NCI-H146 treated with DMSO at 0.1 percent for 48 hours (cell line): Measurements from ENCODE around the gene GAREM1.
A peak's percentile ranks its signal among the peaks of the same experiment; 100 is the strongest.

Experiments used
- DNase-seq: peaks from one replicate; lab custom pipeline; 2025; ENCODE audit not compliant: unreplicated experiment; lab: John Stamatoyannopoulos, UW

The GAREM1 gene

DNA sequence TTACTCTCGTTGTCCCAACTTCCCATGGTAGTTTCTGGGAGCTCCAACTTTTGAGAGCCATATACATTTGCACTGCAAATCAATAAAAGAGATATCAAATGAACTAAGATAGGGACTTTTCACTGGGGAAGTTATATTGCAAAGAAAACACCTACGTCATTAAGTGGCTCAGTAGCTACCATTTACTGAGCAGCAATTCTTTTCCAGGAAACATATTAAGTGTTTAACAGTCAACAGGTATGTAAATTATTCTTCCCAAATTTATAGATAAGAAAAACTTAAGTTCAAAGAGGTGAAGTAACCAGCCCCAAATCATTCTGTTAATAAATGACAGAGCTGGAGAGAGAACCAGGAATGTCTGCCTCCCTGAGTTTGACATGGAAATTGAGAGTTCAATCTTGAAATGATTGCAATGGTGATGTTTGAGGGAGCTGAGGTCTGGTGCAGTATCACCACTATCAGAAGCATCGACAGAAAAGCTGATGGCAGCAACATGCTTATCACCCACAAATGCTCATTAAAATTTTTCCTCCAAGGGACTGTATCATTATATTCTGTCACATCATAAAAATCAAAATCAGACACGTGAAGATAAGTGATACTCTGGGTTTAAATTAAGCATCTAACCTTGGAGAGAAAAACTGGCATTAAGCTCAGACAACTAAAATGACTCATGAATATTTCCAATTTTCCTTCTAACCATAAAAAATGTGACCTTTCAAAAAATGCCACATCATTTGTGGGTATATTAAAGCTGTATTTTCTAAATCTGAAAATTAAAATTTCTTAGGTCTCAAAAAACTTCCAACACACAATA, 43.4 kb downstream of the GAREM1 start:
- no peak for DNase-seq

GRCh38 chr18:32425466-32425865, 45.2 kb downstream of the GAREM1 start:
- no peak for DNase-seq

DNA sequence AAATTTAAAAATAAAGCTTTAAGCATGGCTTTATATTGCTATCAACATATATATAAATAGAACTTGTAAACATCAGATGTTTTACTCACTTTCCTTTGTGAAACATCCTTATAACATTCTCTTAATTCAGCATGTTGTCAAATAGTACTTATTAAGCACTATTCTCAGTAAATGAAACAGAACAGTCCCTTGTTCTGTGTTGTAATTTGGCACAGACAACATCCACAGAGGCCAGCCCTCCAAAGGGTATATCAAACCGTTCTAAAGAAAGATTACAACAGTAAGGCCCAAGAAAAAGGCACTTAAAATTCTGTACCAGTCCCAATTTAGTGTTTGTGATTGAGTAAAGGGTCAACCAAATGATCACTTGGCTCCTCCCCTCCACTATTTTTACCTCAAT, 46.0 kb downstream of the GAREM1 start:
- no peak for DNase-seq

DNA sequence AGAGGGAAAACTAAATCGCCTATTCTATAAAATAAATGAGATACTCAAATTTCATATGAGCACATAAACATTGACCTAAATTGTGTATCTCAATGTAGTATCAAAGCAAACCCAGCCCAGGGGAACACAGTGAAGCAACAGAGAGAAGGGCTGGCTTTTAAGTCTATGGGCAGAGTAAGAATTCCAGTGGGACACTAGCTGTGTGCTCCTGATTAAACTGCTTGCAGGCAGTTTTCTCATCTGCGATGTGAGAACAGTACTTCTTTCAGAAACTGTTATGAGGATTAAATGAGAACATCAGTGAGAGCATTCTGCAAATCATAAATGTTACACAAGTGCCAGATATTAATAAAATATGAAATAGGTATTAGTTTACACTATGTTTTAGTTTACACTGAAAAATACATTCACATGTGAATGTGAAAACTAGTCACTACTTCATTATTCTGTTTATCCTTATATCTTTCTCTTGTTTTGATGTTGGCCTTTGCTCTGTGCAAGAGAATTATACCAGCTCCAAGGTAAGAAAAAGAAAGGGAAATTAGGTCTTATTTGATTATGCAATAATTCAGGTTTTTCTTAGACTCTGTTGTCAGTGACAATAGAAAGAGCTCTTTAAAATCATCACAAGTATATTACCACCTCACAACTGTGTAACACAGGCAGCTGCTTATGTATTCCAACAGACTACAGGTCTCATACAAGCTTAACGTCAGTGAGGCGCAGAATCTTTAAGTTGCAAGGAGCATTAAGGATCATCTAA, 47.5 kb downstream of the GAREM1 start:
- no peak for DNase-seq

- DNase-seq, result no peak
Observed at GRCh38 chr18:32422201-32422600, 48.5 kb downstream of the GAREM1 start.

DNA sequence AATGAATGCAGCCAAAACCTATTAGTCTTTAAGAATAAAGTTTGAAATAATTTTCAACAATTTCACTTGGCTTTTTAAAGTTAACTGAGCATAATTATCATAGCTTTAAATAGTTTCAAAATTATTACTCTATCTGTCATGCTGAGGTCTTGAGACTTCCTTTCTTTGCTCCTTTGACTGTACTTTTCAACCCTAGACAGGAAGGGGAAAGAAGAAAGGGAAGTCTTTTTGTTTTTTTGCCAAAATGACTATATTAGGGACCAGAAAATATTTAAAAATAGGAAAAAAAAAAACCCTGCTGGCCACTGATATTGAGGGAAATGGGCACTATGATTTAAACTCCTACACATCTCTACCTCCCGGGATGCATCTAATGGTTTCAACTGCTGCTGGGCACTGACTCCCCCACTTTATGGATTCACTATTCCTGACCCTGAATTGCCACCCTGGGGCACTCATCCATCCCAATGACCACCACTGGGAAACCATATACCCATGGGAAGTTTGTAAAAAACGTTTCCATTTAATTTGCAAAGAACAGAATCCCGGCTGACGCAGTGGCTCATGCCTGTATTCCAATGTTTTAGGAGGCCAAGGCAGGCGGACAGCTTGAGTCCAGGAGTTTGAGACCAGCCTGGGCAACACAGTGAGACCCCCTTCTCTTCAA, 50.5 kb downstream of the GAREM1 start:
- no peak for DNase-seq

DNA sequence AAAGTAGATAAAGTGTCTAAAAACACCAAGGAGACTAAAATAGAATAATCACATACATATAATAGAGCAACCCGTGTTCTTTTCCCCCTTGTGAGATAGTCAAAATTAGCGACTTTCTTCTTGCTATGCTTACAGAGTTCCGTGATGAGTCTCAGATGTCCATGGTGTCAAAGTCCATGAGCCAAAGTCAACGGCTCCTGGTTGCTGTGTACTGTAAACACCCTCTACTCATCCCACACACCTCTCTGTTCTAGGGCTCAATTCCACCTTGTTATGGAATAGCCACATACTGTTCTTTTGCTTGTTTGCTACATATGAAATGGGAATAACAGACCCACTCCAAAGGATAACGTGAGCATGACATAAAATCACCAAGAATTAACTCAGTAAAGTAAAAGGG, 52.5 kb downstream of the GAREM1 start:
- no peak for DNase-seq

DNA sequence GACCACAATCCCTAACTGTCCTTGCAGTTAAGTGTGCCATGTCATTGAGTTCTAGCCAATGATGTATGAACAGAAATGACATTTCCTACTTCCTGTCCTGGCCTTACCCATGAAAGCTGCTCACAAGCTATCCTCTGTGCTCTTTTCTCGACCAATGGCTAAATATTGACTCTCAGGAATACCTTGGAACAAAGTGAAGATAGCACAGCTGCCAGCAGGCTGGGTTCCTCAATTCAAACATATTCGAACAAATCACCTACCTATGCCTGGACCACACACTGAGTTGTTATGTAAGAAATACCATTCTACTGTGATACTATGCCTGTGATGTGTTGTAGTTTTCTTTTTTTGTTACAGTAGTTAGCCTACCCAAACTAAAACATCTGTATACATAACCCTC, 65.1 kb downstream of the GAREM1 start:
- DNase-seq, result no peak

DNA sequence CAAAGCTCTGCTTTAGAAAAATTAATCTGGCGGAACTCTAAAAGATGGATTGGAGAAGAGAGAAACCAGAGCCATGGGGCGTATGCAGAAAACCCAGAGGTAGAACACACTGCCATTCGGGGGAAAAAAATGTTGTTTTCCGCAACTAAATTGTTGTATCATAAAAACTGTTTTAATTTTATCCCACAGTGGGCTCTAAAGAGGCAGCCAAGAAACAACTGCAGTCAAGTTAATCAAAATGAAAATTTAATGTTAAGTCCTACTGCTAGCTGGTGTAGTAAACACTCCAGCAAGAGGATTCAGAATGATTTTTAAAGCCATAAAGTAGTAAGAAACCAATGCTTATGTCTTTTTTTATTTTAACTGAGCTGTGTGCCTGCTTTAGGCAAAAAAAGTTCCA, 69.1 kb downstream of the GAREM1 start:
- DNase-seq, result no peak

- no peak for DNase-seq
Observed at GRCh38 chr18:32393407-32393806, 77.3 kb downstream of the GAREM1 start.

GRCh38 chr18:32391126-32391525, 79.6 kb downstream of the GAREM1 start:
- DNase-seq, result no peak

DNA sequence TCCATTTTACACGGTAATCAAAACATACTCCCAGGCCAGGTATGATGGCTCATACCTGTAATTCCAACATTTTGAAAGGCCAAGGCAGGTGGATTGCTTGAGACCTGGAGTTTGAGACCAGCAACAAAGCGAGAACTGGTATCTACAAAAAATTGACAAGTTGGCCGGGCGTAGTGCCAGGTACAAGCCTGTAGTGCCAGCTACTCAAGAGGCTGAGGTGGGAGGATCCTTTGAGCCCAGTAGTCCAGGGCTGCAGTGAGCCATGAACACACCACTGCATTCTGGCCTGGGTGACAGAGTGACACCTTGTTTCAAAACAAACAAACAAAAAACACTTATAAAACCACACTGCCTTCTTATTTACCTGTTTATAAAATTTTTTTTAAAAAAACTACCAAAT, 80.8 kb downstream of the GAREM1 start:
- DNase-seq, result no peak

DNA sequence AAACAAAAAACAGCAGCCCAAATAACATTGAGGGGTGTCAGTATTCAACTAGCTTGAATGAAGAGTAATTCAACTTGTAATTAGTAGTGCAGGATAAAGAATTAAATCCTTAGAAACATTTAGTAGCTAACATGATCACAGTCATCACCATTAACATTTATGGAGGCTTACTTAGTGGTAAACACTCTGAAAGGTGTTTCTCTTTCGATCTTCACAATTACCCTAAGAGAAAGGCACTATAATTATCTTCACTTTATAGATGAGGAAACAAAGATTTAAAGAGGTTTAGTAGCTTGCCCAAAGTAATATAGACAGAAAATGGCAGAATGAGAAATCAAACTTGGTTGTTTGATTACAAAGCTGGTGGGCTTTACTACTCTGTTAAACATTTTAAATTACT, 81.5 kb downstream of the GAREM1 start:
- DNase-seq, result no peak

- no peak for DNase-seq
Observed at GRCh38 chr18:32386471-32386870, 84.2 kb downstream of the GAREM1 start.

DNA sequence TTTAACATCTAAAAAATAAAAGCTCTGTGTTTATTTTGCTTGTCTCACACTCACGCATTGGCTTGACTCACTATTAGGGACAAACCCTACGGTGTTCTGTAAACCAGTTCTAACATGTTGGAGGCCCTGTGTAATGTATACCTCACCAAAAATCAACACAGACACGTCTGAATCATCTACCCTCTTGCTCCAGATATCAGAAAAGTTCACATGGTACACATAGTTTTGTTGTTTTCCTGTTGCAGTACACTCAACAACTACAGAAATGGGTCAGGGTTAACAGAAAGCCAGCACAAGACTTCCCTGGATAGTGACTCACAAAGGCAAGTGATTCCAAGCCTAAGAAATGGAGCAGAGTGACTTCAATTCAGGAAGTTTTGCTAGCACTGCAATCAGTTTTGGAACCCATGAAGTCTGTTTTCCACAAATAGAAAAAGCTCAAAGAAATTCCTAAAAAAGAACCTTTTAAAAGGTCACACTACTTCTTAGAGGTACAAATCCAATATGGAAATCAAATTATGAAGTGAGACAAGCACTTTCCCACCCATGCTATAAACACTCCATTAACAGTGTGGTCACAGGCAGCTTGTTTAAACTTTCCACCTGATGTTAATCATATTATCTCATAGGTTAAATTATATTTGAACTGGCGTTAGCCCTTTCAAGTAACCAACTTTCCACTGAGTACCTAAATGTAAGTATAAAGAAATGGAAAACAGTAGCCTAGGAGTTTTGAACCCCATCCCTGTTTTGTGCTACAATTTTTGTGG, 87.4 kb downstream of the GAREM1 start:
- DNase-seq, result no peak

- no peak for DNase-seq
Observed at GRCh38 chr18:32381761-32382160, 88.9 kb downstream of the GAREM1 start.

- no peak for DNase-seq
Observed at GRCh38 chr18:32380559-32380958, 90.1 kb downstream of the GAREM1 start.

GRCh38 chr18:32379891-32380290, 90.8 kb downstream of the GAREM1 start:
- no peak for DNase-seq

GRCh38 chr18:32378705-32379104, 92.0 kb downstream of the GAREM1 start:
- DNase-seq, result peak; percentile 66

DNA sequence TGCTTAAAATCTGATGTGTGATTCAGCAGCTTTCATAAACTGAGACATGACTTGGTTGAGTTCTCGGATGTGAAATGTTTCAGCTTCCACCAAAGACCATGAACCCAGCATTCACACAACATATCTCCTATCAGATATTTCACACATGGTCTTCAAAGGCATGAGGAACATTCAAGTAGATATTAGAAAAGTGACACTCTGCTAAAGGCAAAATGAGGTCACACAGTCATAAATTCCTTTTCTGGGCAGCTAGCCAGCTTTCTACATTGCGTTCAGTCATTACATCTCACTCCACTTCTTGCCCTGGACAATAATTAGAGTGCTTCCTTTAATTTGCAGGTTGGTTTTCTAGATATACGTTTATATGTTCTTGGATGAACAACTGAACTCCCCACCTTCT, 96.7 kb downstream of the GAREM1 start:
- DNase-seq, result peak; percentile 29

DNA sequence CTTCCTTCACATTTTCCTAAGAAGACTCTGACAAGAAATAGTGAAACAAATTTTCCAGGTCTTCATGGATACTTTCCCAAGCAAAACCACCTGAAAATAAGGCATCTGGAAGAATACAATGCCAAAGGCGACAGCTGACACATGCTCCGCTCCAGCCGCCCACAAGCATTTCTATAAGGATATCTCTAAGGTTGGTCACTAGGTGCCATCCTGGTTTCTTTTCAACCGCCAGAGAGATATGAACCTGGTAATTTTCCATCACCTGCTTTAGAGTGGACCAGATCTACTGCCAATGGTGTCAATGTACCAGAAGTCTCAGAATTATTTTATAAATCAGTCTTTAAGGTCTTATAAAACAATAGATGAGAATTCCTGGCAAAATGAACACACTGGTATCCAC, 97.2 kb downstream of the GAREM1 start:
- no peak for DNase-seq
